ENCODE measurements around the gene CTTN.
A peak's percentile ranks its signal among the peaks of the same experiment; 100 is the strongest.

Gene CTTN

GRCh38 chr11:70397983-70398833 is at the start of gene CTTN:
Gene CTTN (plus strand): TSS chr11:70398529. CDS start chr11:70407298, 8,769 bp downstream.
- Histone ChIP-seq H3K27me3 (peaks cover 50% of the 10 kb centered on the region), H3K4me1 (peaks cover 30% of the 10 kb centered on the region), H3K9me3 (no peaks in the 10 kb centered on the region), H3K4me3 (peak within 1 kb of the TSS; percentile 62), H3K36me3 (no peaks in the 10 kb centered on the region), H3K9ac (no peak within 1 kb of the TSS), H4K20me1 (peaks cover 52% of the 10 kb centered on the region), H3K27ac (no peak within 1 kb of the TSS), H3K4me2 (peak within 1 kb of the TSS; percentile 94)
- TF ChIP-seq Cebpa-rat (IDR thresholded peaks at IDR 0.05), result no peak

GRCh38 chr11:70348608-70349007 is 49.7 kb upstream of the CTTN start:
- H3K9me3 ChIP-seq, result no peaks in the 10 kb centered on the region
- H3K4me1 ChIP-seq, result no peaks in the 10 kb centered on the region
- TF ChIP-seq Cebpa-rat (IDR thresholded peaks at IDR 0.05), result no peak
- H3K27me3 ChIP-seq, result no peaks in the 10 kb centered on the region
- H3K4me3 ChIP-seq, result no peak overlapping the region
- H3K27ac ChIP-seq, result no peak overlapping the region
- H3K4me2 ChIP-seq, result no peak overlapping the region
- peaks cover 22% of the 10 kb centered on the region for H4K20me1 ChIP-seq
- H3K36me3 ChIP-seq, result peaks cover 86% of the 10 kb centered on the region
- H3K9ac ChIP-seq, result no peak overlapping the region

GRCh38 chr11:70351646-70352045 is 46.7 kb upstream of the CTTN start:
- no peaks in the 10 kb centered on the region for H3K4me1 ChIP-seq
- H3K9ac ChIP-seq, result no peak overlapping the region

GRCh38 chr11:70352100-70352499 is 46.2 kb upstream of the CTTN start:
- Histone ChIP-seq H3K36me3 (peaks cover 90% of the 10 kb centered on the region), H3K4me1 (no peaks in the 10 kb centered on the region), H3K9me3 (no peaks in the 10 kb centered on the region), H3K9ac (no peak overlapping the region), H3K27me3 (no peaks in the 10 kb centered on the region), H4K20me1 (peaks cover 51% of the 10 kb centered on the region), H3K4me2 (no peak overlapping the region), H3K4me3 (no peak overlapping the region), H3K27ac (no peak overlapping the region)
- TF ChIP-seq Cebpa-rat (IDR thresholded peaks at IDR 0.05), result no peak

More at GRCh38 chr11:70351646-70352045, 46.7 kb upstream of the CTTN start:
- H3K9me3 ChIP-seq, result no peaks in the 10 kb centered on the region
- H3K27ac ChIP-seq, result no peak overlapping the region
- peaks cover 90% of the 10 kb centered on the region for H3K36me3 ChIP-seq
- no peaks in the 10 kb centered on the region for H3K27me3 ChIP-seq
- TF ChIP-seq Cebpa-rat (IDR thresholded peaks at IDR 0.05), result no peak
- no peak overlapping the region for H3K4me2 ChIP-seq
- no peak overlapping the region for H3K4me3 ChIP-seq
- peaks cover 46% of the 10 kb centered on the region for H4K20me1 ChIP-seq

- Histone ChIP-seq H3K9ac (no peak overlapping the region), H4K20me1 (peaks cover 56% of the 10 kb centered on the region), H3K4me2 (no peak overlapping the region), H3K27ac (no peak overlapping the region), H3K9me3 (no peaks in the 10 kb centered on the region), H3K4me1 (no peaks in the 10 kb centered on the region), H3K4me3 (no peak overlapping the region), H3K36me3 (peaks cover 90% of the 10 kb centered on the region), H3K27me3 (no peaks in the 10 kb centered on the region)
- no peak for TF ChIP-seq Cebpa-rat (IDR thresholded peaks at IDR 0.05)
Observed at GRCh38 chr11:70352601-70353000, 45.7 kb upstream of the CTTN start.

GRCh38 chr11:70353329-70353728 is 45.0 kb upstream of the CTTN start:
- no peak overlapping the region for H3K4me2 ChIP-seq
- peaks cover 90% of the 10 kb centered on the region for H3K36me3 ChIP-seq
- H3K4me3 ChIP-seq, result no peak overlapping the region
- H3K9ac ChIP-seq, result no peak overlapping the region
- no peak for TF ChIP-seq Cebpa-rat (IDR thresholded peaks at IDR 0.05)
- H3K9me3 ChIP-seq, result no peaks in the 10 kb centered on the region
- H4K20me1 ChIP-seq, result peaks cover 63% of the 10 kb centered on the region
- no peak overlapping the region for H3K27ac ChIP-seq
- no peaks in the 10 kb centered on the region for H3K27me3 ChIP-seq
- H3K4me1 ChIP-seq, result no peaks in the 10 kb centered on the region

- TF ChIP-seq Cebpa-rat (IDR thresholded peaks at IDR 0.05), result no peak
- Histone ChIP-seq H3K27me3 (no peaks in the 10 kb centered on the region), H3K4me1 (no peaks in the 10 kb centered on the region), H4K20me1 (peaks cover 70% of the 10 kb centered on the region), H3K9me3 (no peaks in the 10 kb centered on the region), H3K36me3 (peaks cover 90% of the 10 kb centered on the region), H3K4me3 (no peak overlapping the region), H3K27ac (no peak overlapping the region), H3K9ac (no peak overlapping the region), H3K4me2 (no peak overlapping the region)
Observed at GRCh38 chr11:70353900-70354568, 44.3 kb upstream of the CTTN start.

GRCh38 chr11:70354629-70355028 is 43.7 kb upstream of the CTTN start:
- Histone ChIP-seq H3K9me3 (no peaks in the 10 kb centered on the region), H3K36me3 (peaks cover 90% of the 10 kb centered on the region), H3K27me3 (no peaks in the 10 kb centered on the region), H4K20me1 (peaks cover 76% of the 10 kb centered on the region), H3K27ac (no peak overlapping the region), H3K4me2 (no peak overlapping the region), H3K4me1 (peaks cover 1% of the 10 kb centered on the region), H3K9ac (no peak overlapping the region), H3K4me3 (no peak overlapping the region)
- TF ChIP-seq Cebpa-rat (IDR thresholded peaks at IDR 0.05), result no peak

GRCh38 chr11:70358753-70359152 is 39.6 kb upstream of the CTTN start:
- Histone ChIP-seq H3K9ac (no peak overlapping the region), H3K4me1 (peaks cover 14% of the 10 kb centered on the region), H3K27ac (no peak overlapping the region), H3K36me3 (peaks cover 100% of the 10 kb centered on the region), H3K9me3 (no peaks in the 10 kb centered on the region), H3K4me3 (no peak overlapping the region), H4K20me1 (peaks cover 94% of the 10 kb centered on the region), H3K4me2 (no peak overlapping the region), H3K27me3 (0 out of 2 replicates have a peak, but pooled peaks cover 4% of the 10 kb centered on the region)
- TF ChIP-seq Cebpa-rat (IDR thresholded peaks at IDR 0.05), result no peak
